Activated CD4-positive, alpha-beta T cell treated with anti-CD3 and anti-CD28 coated beads for 36 hours (primary cell): ENCODE data around the gene DOC2B. TPM values are rescaled to one million over a fixed set of nuclear protein-coding genes. Genes with fewer than 3 reads are reported as not detected.
"Not testable (repeated sequence)": the region's sequence is repeated elsewhere in the genome, so short reads cannot be mapped to it uniquely, and the experiment has no call there.

Experiments used
- ATAC-seq: fragments of 200-7000 bp; cut with Tn5 transposase; one replicate; pipeline ENCODE4 v1.10.0; 2021; ENCODE audit warnings: mild to moderate bottlenecking, moderate library complexity
- CTCF ChIA-PET: fragments of 350-600 bp; sonication (Branson Sonifier 250); formaldehyde crosslinking; loops from one replicate; lab custom pipeline; 2021; ENCODE audit warnings: antibody characterized with exemption; lab: Charles Lee
- POLR2A ChIA-PET: fragments of 350-600 bp; sonication (Branson Sonifier 250); formaldehyde crosslinking; loops from one replicate; lab custom pipeline; 2021; ENCODE audit warnings: antibody characterized with exemption, inconsistent platforms; lab: Charles Lee
- DNase-seq: peaks from one replicate; pipeline ENCODE4 v3.0.0-alpha.2; 2020
- H3K27ac Mint-ChIP-seq: one replicate; pipeline ENCODE4 v1.8.0; 2021; ENCODE audit warnings: mixed read lengths
- H3K27me3 Mint-ChIP-seq: one replicate; pipeline ENCODE4 v1.8.0; 2021; ENCODE audit warnings: mixed read lengths
- H3K36me3 Mint-ChIP-seq: one replicate; pipeline ENCODE4 v1.8.0; 2021; ENCODE audit warnings: low read depth, mixed read lengths
- H3K4me1 Mint-ChIP-seq: one replicate; pipeline ENCODE4 v1.8.0; 2021; ENCODE audit warnings: mixed read lengths
- H3K4me3 Mint-ChIP-seq: one replicate; pipeline ENCODE4 v1.8.0; 2021; ENCODE audit warnings: mild to moderate bottlenecking, moderate library complexity, mixed read lengths
- H3K9me3 Mint-ChIP-seq: one replicate; pipeline ENCODE4 v1.8.0; 2021; ENCODE audit warnings: low read depth, mixed read lengths
- intact Hi-C, 2 experiments: fragments of 100-400 bp; cut with DNase I in 1 of 2; cut with micrococcal nuclease in 1 of 2; formaldehyde crosslinking; loops; one replicate each; pipeline versions ENCODE4 v1.14.2 to v1.15.1; 2022 to 2024; cut with DNase I, micrococcal nuclease
- total RNA-seq, 2 experiments: library from RNA; stranded (reverse); gene quantifications; one replicate each; pipeline ENCODE4 v1.2.3, GENCODE V29; 2021

Gene DOC2B
- total RNA-seq, 2 experiments from 2014 or later = 0.04 to 0.27 TPM

DNA sequence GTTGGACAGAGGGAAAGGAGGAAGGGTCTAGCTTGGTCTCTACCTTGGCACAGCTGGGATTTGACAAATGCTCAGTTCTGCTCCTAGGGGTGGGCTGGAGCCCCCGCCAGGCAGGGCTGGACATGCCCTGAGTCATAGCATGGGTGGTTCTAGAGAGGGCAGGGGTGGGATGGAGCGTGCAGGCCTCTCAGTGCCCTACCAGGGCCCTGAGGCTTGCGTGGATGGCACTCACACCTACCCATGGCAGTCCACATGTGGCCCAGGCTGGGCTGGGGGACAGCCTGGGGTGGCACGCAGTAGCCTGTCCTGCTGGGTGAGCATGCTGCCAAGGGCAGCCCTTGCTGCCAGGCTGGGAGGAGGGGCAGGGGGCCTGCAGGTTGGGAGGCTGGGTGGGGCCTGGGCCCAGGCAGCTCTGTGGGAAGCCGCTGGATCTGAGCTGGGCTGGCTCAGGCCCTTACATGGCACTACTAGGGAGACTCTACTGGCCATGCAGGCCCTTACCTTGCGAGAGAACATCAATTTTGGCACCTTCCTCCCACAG lies 11.2 kb downstream of the DOC2B start:
- DNase-seq = no peak

DNA sequence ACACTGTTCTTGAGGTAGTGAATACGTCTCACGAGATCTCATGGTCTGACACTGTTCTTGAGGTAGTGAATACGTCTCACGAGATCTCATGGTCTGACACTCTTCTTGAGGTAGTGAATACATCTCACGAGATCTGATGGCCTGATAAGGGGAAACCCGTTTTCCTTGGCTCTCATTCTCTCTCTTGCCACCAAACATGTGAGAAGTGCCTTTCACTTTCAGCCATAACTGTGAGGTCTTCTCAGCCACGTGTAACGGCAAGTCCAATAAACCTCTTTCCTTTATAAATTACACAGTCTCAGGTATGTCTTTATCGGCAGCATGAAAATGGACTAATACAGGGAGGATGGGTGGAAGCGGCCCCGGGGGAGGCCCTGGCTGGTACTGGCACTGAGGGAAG lies 12.8 kb downstream of the DOC2B start:
- H3K4me3 Mint-ChIP-seq, H3K27me3 Mint-ChIP-seq, intact Hi-C loops, H3K4me1 Mint-ChIP-seq, H3K36me3 Mint-ChIP-seq, H3K9me3 Mint-ChIP-seq, POLR2A ChIA-PET, H3K27ac Mint-ChIP-seq, DNase-seq, ATAC-seq, CTCF ChIA-PET: not testable (repeated sequence)

More for the DNA sequence above, 11.2 kb downstream of the DOC2B start:
- Mint-ChIP-seq H3K27me3 (peaks cover 3% of the 10 kb centered on the region), H3K9me3 (no peaks in the 10 kb centered on the region), H3K36me3 (no peaks in the 10 kb centered on the region), H3K27ac (no peak overlapping the region), H3K4me3 (no peak overlapping the region), H3K4me1 (no peaks in the 10 kb centered on the region)
- ChIA-PET POLR2A (no interaction called here), CTCF (no interaction called here)
- ATAC-seq = no peak
- intact Hi-C loops = no loop called here

DNA sequence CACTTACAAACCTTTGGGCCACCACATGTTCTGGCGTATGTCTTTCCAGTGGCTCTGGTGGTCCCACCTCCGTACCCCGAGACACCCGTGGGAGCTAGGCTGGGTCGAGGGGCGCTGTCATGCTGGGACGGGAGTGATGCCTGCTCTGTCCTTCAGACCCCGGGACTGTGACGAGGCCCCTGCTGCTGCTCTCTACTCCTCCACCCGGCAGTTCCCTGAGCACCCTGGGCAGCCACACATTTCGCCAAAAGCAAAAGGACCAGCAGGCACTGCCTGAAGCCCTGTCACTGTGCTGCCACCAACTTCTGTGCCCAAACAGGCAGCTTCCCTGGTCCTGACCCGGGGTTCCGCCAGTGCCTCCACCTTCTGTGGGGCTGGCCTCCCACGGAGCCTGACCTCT lies 15.5 kb downstream of the DOC2B start:
- Mint-ChIP-seq H3K4me1 (no peaks in the 10 kb centered on the region), H3K27ac (no peak overlapping the region), H3K36me3 (no peaks in the 10 kb centered on the region), H3K4me3 (no peak overlapping the region), H3K9me3 (no peaks in the 10 kb centered on the region), H3K27me3 (no peaks in the 10 kb centered on the region)
- ChIA-PET POLR2A (no interaction called here), CTCF (no interaction called here)
- no peak for DNase-seq
- no peak for ATAC-seq
- intact Hi-C loops = no loop called here

DNA sequence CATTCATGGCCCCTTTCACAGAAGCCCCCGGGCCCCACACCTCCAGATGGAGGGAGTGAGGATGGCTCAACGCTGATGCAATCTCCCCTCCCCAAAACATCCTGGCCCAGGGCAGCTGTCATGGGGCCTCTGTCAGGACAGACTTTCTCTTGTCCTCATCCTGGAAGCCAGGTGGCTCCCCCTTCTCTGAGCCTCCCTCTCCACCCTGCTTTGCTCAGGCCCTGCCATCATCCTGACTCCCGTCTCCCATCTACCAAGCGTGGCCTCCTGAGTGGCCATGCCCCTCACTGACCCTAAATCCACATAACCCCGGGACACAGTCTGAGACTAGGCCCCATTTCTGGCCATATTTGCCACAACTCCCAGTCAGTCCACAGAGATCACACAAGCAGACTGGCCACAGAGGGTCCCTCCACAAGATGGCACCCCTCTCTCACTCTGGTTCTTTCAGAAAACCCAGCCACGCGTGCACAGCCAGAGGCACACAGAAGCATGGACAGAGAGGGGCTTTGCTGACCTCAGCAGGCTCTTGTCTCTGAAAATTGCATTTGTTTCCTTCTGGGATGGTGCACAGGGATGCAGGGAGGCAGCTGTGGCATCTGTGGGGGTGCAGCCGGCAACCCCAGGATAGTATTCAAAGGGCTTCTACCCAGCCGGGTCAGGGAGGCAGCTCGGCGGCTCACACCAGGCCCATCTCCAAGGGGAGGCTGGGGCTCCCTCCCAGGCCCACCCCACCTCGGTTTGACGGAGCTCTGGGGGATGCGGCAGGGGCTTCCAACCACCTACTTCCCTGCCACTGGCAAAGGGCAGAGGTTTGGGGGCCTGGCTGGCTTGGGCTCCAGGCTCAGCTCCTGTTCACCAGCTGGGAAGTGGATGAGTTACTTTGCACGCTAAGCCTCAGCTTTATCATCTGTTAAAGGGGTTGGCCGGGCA lies 16.9 kb downstream of the DOC2B start:
- intact Hi-C loops = no loop called here
- peak; percentile 45 for DNase-seq
- CTCF ChIA-PET = interaction anchor here (0.5 kb wide), 3 partner anchors 34 to 402 kb away, joined by 3 to 5 read pairs (median 4); no protein-coding TSS in a partner anchor
- H3K4me1 Mint-ChIP-seq = no peaks in the 10 kb centered on the region
- H3K27ac Mint-ChIP-seq = no peak overlapping the region
- H3K27me3 Mint-ChIP-seq = no peaks in the 10 kb centered on the region
- H3K36me3 Mint-ChIP-seq = no peaks in the 10 kb centered on the region
- H3K4me3 Mint-ChIP-seq = no peak overlapping the region
- no peaks in the 10 kb centered on the region for H3K9me3 Mint-ChIP-seq
- POLR2A ChIA-PET = no interaction called here
- peak; percentile 26 for ATAC-seq

DNA sequence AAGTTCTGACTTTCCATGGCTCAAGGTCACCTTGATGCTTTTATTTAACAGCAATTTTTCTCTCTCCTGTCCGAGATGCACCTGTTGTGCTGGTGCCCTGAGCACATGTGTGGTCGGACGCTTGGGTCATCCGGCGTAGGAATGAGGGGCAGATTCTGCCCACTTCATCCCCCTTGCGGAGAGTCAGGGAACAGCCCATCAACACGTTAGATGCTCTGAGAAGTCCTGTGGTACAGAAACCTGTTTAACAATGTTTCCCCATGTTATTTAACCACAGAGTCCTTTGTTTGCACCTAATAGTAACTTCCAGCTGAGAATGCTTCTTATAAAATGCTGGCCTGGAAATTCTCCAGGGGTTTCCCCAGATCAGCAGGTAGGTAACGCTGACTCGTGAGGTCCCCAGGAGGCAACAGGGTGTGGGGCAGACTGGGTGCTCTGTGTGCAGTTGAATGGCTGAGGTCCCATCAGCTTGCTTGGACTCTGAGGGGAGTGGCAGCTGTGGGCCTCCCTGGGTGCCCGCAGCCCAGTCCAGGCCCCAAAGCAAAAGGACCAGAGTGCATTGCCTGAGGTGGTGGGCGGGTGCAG lies 17.8 kb downstream of the DOC2B start:
- no peak for DNase-seq
- POLR2A ChIA-PET = no interaction called here
- Mint-ChIP-seq H3K4me3 (no peak overlapping the region), H3K4me1 (no peaks in the 10 kb centered on the region), H3K36me3 (no peaks in the 10 kb centered on the region), H3K27ac (no peak overlapping the region), H3K27me3 (no peaks in the 10 kb centered on the region), H3K9me3 (no peaks in the 10 kb centered on the region)
- CTCF ChIA-PET = no interaction called here
- no peak for ATAC-seq
- intact Hi-C loops = no loop called here

DNA sequence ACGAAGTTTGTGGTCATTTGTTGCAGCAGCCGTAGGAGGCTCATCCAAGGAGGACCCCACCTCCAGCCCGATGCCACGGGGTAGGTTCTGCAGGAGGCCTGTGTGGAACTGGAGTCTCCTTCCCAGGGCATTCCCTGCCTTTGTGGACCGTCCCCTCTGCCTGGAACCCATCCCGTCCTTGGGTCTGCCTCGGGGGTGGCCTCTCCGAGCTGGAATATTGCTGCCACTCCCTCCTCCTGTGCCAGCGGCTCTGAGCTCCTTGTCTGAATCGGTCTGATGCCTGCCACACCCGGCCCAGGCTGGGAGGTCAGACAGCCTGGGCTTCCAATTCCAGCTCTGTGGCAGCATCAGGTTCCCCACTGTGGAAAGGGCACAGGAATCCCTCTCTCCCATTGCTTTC lies 18.8 kb downstream of the DOC2B start:
- Mint-ChIP-seq H3K9me3 (no peaks in the 10 kb centered on the region), H3K27me3 (no peaks in the 10 kb centered on the region), H3K36me3 (no peaks in the 10 kb centered on the region), H3K27ac (no peak overlapping the region), H3K4me1 (no peaks in the 10 kb centered on the region), H3K4me3 (no peak overlapping the region)
- ATAC-seq (no peak), DNase-seq (no peak)
- ChIA-PET CTCF (no interaction called here), POLR2A (no interaction called here)
- intact Hi-C loops = no loop called here

DNA sequence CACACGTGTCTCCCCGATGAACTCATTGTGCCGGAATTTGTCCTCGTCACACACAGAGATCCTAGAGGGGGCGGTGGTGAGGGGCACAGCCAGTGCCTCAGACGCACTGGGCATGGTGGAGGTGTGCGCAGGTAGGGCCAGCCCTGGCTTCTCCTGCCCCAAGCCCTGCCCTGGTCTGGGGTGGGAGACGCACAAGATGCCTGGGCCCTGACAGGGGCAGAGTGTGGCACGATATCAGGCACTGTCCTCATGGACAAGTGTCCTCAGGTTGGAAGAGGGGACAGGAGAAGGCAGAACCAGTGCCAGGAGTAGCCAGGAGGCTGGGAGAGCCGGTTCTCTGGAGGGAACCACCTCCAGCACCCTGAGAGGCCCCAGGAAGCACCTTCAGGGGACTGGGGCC lies 20.0 kb downstream of the DOC2B start:
- Mint-ChIP-seq H3K4me3 (no peak overlapping the region), H3K27me3 (peaks cover under 1% of the 10 kb centered on the region), H3K27ac (no peak overlapping the region), H3K36me3 (no peaks in the 10 kb centered on the region), H3K4me1 (no peaks in the 10 kb centered on the region), H3K9me3 (no peaks in the 10 kb centered on the region)
- ATAC-seq (no peak), DNase-seq (no peak)
- ChIA-PET POLR2A (no interaction called here), CTCF (no interaction called here)
- intact Hi-C loops = no loop called here

DNA sequence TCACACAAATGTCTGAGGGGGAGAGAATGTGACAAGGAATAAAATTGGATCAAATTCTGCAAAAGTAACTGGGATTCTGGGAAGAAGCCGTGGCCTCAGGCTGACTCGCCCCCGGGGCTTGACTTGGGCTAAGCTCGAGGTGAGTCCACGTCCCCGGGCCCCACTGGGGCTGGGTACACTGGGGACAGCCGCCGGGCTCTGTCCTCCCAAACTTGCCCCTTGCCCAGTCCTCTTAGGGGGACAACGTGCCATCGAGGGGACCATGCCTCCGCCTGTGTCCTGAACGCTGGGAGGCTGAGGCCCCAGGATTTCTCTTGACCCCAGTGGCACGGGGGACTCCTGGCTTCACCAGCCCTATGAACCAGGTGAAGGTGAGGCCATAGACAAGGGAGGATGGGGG lies 21.1 kb downstream of the DOC2B start:
- no peaks in the 10 kb centered on the region for H3K4me1 Mint-ChIP-seq
- ATAC-seq (no peak), DNase-seq (no peak)
- peaks cover 2% of the 10 kb centered on the region for H3K27me3 Mint-ChIP-seq
- H3K9me3 Mint-ChIP-seq = no peaks in the 10 kb centered on the region
- no peak overlapping the region for H3K27ac Mint-ChIP-seq
- intact Hi-C loops = no loop called here
- CTCF ChIA-PET = no interaction called here
- no peaks in the 10 kb centered on the region for H3K36me3 Mint-ChIP-seq
- no peak overlapping the region for H3K4me3 Mint-ChIP-seq
- POLR2A ChIA-PET = no interaction called here

DNA sequence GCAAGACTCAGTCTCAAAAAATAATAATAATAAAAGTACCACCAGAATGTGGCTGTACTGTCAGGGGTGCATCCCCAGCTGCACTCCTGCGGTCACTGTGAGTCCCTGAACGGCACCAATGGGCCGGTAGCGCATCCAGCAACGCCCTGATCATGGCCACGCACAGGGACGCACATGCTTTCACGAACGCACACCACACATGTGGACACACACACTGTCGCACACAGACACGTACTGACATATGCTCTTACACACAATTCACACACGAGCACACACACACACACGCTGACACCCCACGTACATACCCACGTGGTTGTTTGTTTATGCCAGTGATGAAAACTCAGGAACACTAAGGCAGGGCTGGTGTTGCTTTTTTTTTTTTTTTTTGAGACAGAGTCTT lies 21.8 kb downstream of the DOC2B start:
- H3K9me3 Mint-ChIP-seq = no peaks in the 10 kb centered on the region
- peaks cover 2% of the 10 kb centered on the region for H3K27me3 Mint-ChIP-seq

DNA sequence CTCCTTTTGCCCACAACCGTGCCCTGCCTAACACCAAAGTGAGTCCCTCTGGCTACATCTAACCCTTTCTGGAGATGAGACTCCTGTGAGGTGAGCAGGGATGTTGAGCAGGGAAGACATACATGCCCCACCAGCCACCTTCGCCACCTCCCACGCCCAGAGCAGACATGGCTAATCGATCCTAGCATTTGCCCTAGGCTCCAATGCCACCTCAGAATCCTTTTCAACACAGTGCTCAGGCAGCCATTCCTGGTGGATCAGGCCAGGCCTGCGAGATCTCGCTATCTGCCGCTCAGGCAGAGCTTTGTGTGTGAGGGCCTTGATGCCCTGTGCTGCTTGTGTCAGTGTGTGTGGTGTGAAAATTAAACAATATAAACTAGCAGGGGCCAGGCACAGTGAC lies 23.1 kb downstream of the DOC2B start:
- ChIA-PET POLR2A (no interaction called here), CTCF (no interaction called here)
- no peak for DNase-seq
- Mint-ChIP-seq H3K4me3 (no peak overlapping the region), H3K27ac (no peak overlapping the region), H3K36me3 (no peaks in the 10 kb centered on the region), H3K4me1 (no peaks in the 10 kb centered on the region), H3K9me3 (no peaks in the 10 kb centered on the region), H3K27me3 (peaks cover 2% of the 10 kb centered on the region)
- intact Hi-C loops = no loop called here
- ATAC-seq = no peak

More for the DNA sequence above, 21.8 kb downstream of the DOC2B start:
- no peak for DNase-seq
- ChIA-PET CTCF (no interaction called here), POLR2A (no interaction called here)
- H3K4me3 Mint-ChIP-seq = no peak overlapping the region
- no peaks in the 10 kb centered on the region for H3K4me1 Mint-ChIP-seq
- H3K36me3 Mint-ChIP-seq = no peaks in the 10 kb centered on the region
- H3K27ac Mint-ChIP-seq = no peak overlapping the region
- intact Hi-C loops = no loop called here
- ATAC-seq = no peak

DNA sequence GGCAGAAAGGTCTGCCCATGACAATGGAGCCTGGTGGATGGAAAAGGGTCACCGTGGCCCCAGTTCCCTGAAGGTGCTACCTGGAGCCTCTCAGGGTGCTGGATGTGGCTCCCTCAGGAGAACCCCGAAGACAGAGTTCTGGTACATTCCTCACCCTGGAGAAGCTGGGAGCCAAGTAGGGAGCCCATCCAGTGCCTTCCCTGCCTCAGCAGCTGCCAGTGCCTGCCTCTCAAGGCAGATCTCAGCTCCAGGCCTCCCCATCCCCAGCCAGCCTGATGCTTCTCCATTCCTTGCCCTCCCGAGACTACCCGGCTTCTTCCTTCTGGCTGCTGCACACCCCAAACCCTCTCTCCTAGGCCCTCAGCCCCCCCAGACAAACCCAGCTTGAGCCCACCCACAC lies 23.5 kb downstream of the DOC2B start:
- ATAC-seq (no peak), DNase-seq (no peak)
- intact Hi-C loops = no loop called here
- Mint-ChIP-seq H3K27ac (no peak overlapping the region), H3K9me3 (no peaks in the 10 kb centered on the region), H3K4me3 (no peak overlapping the region), H3K4me1 (no peaks in the 10 kb centered on the region), H3K27me3 (peaks cover 2% of the 10 kb centered on the region), H3K36me3 (no peaks in the 10 kb centered on the region)
- POLR2A ChIA-PET = no interaction called here
- CTCF ChIA-PET = no interaction called here

DNA sequence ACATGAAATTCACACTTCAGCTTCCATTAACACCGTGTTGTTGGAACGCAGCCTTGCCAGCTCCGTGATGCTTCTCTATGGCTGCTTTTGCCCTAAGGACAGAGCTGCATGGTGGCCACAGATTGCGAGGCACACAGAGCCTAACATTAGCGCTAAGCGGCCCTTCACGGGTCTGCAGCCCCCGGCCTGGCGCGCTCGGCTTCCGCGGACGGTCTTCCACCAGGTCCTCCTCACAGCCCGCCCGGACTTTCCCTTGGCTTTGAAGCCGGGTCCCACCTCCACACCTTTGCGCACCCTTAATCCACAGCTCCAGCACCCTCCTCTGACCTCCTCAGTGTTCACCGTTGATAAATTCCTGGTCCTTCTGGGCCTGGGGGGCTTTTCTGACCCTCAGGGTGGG lies 24.5 kb downstream of the DOC2B start:
- no peak for ATAC-seq
- peaks cover 2% of the 10 kb centered on the region for H3K27me3 Mint-ChIP-seq
- no peaks in the 10 kb centered on the region for H3K9me3 Mint-ChIP-seq
- H3K27ac Mint-ChIP-seq = no peak overlapping the region
- ChIA-PET CTCF (no interaction called here), POLR2A (no interaction called here)
- intact Hi-C loops = no loop called here
- no peak for DNase-seq
- H3K4me1 Mint-ChIP-seq = no peaks in the 10 kb centered on the region
- no peaks in the 10 kb centered on the region for H3K36me3 Mint-ChIP-seq
- no peak overlapping the region for H3K4me3 Mint-ChIP-seq
